HG03354 (cell line): ENCODE measurements around the gene MTRFR.
"Not testable (repeated sequence)": the region's sequence is repeated elsewhere in the genome, so short reads cannot be mapped to it uniquely, and the experiment has no call there.

ENCODE experiments used
- ATAC-seq: cut with Tn5 transposase; IDR thresholded peaks from one replicate; pipeline ENCODE4 v1.9.1; 2021; ENCODE audit warnings: mild to moderate bottlenecking; ENCODE audit not compliant: unreplicated experiment, poor library complexity, severe bottlenecking

The MTRFR gene

GRCh38 chr12:123248129-123248528 lies 14.9 kb downstream of the MTRFR start:
- not testable (repeated sequence) for ATAC-seq

GRCh38 chr12:123248996-123249741 lies 15.9 kb downstream of the MTRFR start:
- not testable (repeated sequence) for ATAC-seq

DNA sequence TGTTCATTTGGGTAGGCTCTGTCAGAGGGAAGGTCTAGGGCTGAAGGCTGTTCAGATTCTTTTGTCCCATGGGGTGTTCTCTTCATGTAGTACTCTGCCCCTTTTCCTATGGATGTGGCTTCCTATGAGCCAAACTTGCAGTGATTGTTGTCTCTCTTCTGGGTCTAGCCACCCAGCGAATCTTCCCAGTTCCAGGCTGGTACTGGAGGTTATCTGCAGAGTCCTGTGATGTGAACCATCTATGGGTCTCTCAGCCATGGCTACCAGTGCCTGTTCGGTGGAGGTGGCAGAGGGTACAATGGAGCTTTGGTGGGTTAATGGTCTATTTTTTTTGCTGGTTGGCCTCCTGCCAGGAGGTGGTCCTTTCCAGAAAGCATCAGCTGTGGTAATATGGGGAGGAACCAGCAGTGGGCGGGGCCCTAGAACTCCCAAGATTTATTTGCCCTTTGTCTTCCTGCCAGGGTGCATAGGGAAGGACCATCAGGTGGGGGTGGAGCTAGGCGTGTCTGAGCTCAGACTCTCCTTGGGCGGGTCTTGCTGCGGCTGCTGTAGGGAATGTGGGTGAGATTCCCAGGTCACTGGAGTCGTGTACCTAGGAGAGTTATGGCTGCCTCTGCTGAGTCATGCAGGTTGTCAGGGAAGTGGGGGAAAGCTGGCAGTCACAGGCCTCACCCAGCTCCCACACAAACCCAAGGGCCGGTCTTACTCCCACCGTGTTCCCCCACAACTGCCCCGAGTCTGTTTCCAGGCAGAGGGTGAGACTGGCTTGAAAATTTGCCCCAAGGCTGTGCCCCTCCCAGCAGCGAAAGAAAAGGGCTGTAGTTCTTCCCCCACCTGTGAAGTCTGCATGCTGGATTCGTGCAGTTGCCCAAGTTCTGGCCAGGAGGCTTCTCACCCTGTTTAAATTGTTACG lies 17.5 kb downstream of the MTRFR start:
- ATAC-seq = no peak

DNA sequence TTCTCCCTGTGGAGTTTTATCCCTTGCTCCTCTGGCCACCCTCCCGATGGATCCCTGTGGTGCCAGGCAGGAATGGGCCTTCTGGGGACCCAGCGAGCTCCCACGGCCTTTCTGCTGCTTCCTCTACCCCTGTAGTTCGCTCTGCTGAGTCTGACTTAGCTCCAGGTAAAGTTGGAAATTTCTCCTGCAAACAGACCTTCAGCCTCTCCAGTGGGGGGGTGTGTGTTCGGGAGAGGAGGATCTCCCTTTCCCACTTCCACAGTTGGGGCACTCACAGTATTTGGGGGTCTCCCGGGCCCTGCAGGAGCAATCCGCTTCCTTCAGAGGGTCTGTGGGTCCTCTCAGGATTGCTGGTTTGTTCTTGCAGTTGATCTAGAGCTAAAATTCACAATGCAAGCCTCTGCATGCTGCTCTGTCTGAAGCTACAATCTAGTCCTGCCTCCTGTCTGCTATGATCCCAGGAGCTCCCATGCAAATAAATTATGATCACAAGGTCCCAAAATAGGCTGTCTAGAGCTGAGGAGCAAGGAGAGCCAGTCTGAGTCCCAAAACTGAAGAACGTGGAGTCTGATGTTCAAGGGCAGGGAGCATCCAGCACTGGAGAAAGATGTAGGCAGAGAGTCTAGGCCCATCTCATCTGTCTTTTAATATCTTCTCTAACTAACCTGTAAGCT lies 18.3 kb downstream of the MTRFR start:
- no peak for ATAC-seq

DNA sequence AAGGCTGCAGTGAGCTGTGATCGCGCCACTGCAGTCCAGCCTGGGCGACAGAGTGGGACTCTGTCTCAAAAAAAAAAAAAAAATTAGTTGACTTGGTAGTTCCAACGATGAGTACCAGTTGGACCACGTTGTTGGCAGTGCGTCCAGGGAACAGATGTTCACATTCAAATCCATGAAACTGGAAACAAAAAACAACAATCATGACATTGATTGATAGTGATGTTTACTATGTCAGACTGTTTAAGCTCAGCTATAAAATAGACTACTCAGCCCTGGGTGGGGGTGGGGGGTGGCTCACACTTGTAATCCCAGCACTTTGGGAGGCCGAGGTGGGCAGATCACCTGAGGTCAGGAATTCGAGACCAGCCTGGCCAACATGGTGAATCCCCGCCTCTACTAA lies 19.1 kb downstream of the MTRFR start:
- not testable (repeated sequence) for ATAC-seq

GRCh38 chr12:123253641-123254459 lies 20.6 kb downstream of the MTRFR start:
- ATAC-seq = no peak

GRCh38 chr12:123254853-123255446 lies 21.7 kb downstream of the MTRFR start:
- no peak for ATAC-seq

GRCh38 chr12:123258593-123258992 lies 25.4 kb downstream of the MTRFR start:
- no peak for ATAC-seq

DNA sequence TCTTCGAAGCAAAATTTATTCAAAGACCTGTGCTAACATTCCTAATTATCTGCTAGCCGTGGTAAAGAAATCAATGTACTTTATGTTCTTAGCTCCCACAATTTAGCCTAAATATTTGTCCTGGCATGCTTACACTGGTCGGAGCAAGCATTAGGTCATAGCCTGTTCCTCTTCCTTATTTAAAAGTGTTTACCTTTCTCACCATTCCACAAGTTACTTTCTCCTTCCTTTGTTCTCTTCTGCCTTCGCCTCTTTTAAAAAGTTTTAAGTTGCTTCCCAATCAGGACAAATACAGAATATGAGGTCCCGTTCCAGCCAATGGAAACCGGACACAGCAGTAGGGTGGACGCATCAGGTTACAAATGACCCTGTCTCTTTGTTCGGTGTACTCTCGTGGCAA lies 26.8 kb downstream of the MTRFR start:
- ATAC-seq = no peak

DNA sequence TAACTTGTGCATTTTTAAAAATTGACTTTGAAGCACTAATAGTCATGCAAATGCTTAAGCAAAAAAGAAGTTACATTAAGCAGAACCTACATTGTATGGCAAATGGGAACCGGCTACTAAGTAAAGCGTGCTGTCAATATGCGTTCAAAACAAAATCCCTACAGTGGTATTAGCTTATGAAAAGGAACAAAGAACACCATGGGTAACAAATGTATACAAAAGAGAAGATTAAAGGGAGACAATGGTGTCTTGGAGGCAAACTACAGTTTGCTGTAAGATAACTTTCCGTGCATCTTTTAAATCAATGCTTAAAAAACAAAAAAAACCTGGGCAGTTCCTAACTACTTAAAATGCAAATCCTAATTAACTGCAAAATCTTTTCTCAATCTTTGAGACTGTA lies 28.0 kb downstream of the MTRFR start:
- no peak for ATAC-seq

DNA sequence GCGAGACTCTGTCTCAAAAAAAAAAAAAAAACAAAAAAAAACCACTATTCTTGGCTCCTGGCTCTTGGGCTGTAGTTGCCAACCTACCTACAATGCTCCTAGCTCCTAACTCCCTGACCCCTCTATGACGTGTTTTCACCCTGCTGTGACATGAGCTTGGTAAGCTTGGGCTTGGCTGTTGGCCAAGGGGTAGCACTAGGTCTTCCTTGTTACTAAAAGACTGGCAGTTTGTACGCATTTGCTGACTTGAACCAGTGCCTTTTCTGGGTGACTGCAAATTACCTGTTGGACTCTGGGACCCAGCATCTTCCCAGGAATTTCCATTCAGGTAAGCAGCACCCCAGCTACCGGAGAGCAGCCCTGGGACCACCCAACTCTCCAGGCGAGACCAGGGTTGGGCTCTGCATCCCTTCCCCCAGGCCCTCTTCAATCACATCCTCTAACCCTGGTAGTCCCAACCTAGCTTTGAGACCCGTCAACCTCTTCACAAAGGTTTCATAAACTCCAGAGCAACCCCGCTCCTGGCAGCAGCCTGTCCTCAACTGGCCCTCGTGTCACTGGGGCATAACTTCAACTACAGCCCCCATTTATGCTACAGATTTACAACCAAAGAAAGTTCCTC lies 30.1 kb downstream of the MTRFR start:
- ATAC-seq = no peak

GRCh38 chr12:123264642-123265041 lies 31.4 kb downstream of the MTRFR start:
- no peak for ATAC-seq

- no peak for ATAC-seq
Observed at GRCh38 chr12:123265851-123266678, 32.8 kb downstream of the MTRFR start.

DNA sequence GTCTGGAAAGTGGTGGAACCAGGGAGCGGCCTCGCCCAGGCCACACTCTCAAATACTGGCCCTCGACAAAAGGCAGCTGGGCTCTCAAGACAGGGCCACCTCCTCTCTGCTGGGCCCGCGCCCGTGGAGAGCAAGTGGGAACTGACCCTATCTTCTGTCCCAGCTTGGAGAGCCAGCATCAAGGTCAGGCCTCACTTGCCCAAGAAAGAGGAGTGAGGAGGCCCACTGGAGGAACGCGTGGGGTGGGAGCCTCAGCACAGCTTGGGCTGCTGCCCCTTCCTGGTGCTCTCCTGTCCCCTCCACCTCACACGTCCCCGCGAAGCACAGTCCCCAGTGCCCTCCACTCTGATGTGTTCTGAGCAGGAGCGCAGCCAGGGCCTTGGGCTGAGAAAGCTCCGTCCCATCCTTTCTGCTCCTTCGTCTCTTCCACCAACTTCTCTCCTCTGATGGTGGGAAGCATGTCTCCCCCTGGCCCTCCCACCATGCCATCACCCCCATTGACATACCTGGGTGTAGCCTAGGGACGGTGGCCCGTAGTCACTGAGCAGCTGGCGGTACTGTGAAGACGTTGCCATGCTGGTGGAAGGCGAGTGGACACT lies 33.5 kb downstream of the MTRFR start:
- ATAC-seq = no peak

GRCh38 chr12:123267335-123267920 lies 34.2 kb downstream of the MTRFR start:
- no peak for ATAC-seq

DNA sequence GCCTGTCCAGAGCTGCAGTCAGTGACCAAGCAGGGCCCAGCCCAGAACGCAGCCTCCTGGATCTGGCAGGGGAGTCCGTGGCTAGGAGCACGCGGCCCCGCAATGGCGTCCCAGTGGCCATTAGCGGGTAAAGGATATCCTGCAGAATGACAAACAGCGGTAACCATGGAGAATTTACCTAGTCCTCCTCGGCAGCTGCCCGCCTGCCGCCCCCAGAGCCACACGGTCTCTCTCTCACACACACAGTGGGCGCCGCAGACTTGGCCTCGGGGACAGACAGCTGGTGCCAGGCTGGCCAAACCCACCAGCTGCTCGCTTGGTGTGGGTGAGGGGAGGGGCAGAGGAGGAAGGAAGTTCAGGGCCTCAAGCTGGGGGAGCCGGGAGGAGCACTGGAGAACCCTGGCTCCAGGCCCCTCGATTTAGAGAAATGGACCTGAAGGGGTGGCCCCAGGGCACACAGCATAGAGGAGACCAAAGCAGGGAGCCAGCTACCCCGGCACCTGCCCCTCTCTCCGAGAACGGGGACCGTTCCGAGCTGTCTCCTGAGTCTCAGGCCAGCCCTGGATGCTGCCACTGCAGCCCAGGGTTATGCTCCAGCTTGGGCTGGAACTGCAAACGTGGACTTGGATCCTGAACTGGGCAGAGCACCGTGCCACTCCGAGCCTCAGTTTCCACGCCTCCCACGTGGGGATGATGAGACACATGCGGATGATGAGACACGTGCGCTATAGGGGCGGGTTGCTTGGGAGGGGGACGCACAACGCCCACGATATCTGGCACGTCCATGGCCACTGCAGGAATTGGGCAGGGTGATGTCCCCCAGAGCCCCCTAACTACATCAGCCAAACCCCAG lies 35.0 kb downstream of the MTRFR start:
- no peak for ATAC-seq
